GM12891 (cell line): ENCODE results near the gene RASSF10.

Experiments used
- POLR2A ChIP-seq: IDR thresholded peaks from 2 replicates; pipeline ENCODE4 v1.6.1; 2011; ENCODE audit warnings: low read depth, low read length, control low read depth
- POLR2AphosphoS5 ChIP-seq: IDR thresholded peaks from 2 replicates; pipeline ENCODE4 v1.6.1; 2011; ENCODE audit warnings: low read depth, low read length, control low read depth
- SPI1 ChIP-seq: IDR thresholded peaks from 2 replicates; pipeline ENCODE4 v1.6.1; 2011; ENCODE audit warnings: low read depth, low read length, control low read depth
- TAF1 ChIP-seq: IDR thresholded peaks from 2 replicates; pipeline ENCODE4 v1.6.1; 2011; ENCODE audit warnings: low read depth, low read length, control low read depth

DNA sequence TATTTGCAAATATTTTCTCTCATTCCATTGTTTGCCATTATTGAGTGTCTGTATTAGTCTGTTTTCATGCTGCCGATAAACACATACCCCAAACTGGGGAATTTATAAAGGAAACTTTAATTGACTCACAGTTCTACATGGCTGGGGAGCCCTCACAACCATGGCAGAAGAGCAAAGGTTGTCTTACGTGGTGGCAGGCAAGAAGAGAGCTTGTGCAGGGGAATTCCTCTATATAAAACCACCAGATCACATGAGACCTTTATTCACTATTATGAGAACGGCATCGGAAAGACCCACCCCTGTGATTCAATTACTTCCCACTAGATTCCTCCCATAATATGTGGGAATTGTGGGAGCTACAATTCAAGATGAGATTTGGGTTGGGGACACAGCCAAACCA is 10.2 kb downstream of the RASSF10 start:
- no peak for TF ChIP-seq SPI1
- no peak for TF ChIP-seq POLR2A
- no peak for TF ChIP-seq POLR2AphosphoS5
- no peak for TF ChIP-seq TAF1
